GM12872 (cell line): ENCODE measurements around the gene CACNA2D2.

ENCODE experiments used
- CTCF ChIP-seq: IDR thresholded peaks from 3 replicates; pipeline ENCODE4 v1.5.1; 2011; ENCODE audit warnings: low read depth, mild to moderate bottlenecking, low read length, moderate library complexity; ENCODE audit not compliant: insufficient read depth

The CACNA2D2 gene

GRCh38 chr3:50444213-50444612, 59.2 kb downstream of the CACNA2D2 start:
- TF ChIP-seq CTCF = no peak

- TF ChIP-seq CTCF = no peak
Measured at GRCh38 chr3:50442945-50443579, 60.4 kb downstream of the CACNA2D2 start.

GRCh38 chr3:50441424-50442217, 61.8 kb downstream of the CACNA2D2 start:
- no peak for TF ChIP-seq CTCF

GRCh38 chr3:50436114-50436674, 67.2 kb downstream of the CACNA2D2 start:
- TF ChIP-seq CTCF = peak; percentile 92

GRCh38 chr3:50435371-50436113, 67.9 kb downstream of the CACNA2D2 start:
- TF ChIP-seq CTCF = no peak

- TF ChIP-seq CTCF = no peak
Measured at GRCh38 chr3:50433954-50434353, 69.5 kb downstream of the CACNA2D2 start.

GRCh38 chr3:50430950-50431435, 72.4 kb downstream of the CACNA2D2 start:
- no peak for TF ChIP-seq CTCF
